NCI-H187 treated with DMSO at 0.1 percent for 48 hours (cell line): ENCODE results near the gene ARHGEF2.

Experiments
- DNase-seq: peaks from one replicate; lab custom pipeline; 2025; lab: John Stamatoyannopoulos, UW

Gene ARHGEF2

GRCh38 chr1:155978325-155978972, at the start of gene ARHGEF2:
Gene ARHGEF2, minus strand, starts transcription at chr1:155978547. Its CDS starts 120 bp downstream, at chr1:155978427.
- DNase-seq = no peak

- no peak for DNase-seq
These were observed 48.2 kb upstream of the ARHGEF2 start for GRCh38 chr1:156026588-156026987.

GRCh38 chr1:156025876-156026275, 47.5 kb upstream of the ARHGEF2 start:
- no peak for DNase-seq

- no peak for DNase-seq
These were observed 46.5 kb upstream of the ARHGEF2 start for GRCh38 chr1:156024801-156025200.

GRCh38 chr1:156021954-156022353, 43.6 kb upstream of the ARHGEF2 start:
- no peak for DNase-seq

GRCh38 chr1:156021093-156021428, 42.7 kb upstream of the ARHGEF2 start:
- DNase-seq = no peak

- DNase-seq = peak; percentile 96
These were observed 42.1 kb upstream of the ARHGEF2 start, which contains the start of gene SSR2 for GRCh38 chr1:156020293-156021092. Gene SSR2, minus strand, starts transcription at chr1:156020951. Its CDS starts 784 bp downstream, at chr1:156020167.

- DNase-seq = no peak
These were observed 41.6 kb upstream of the ARHGEF2 start for GRCh38 chr1:156019946-156020292.

- DNase-seq = no peak
These were observed 36.5 kb upstream of the ARHGEF2 start for GRCh38 chr1:156014829-156015228.

GRCh38 chr1:156012051-156012817, 33.9 kb upstream of the ARHGEF2 start:
- no peak for DNase-seq

GRCh38 chr1:156009404-156009803, 31.1 kb upstream of the ARHGEF2 start:
- DNase-seq = no peak

GRCh38 chr1:156006666-156007376, 28.5 kb upstream of the ARHGEF2 start:
- DNase-seq = no peak

GRCh38 chr1:156004843-156005584, 26.7 kb upstream of the ARHGEF2 start:
- no peak for DNase-seq

- no peak for DNase-seq
These were observed 25.5 kb upstream of the ARHGEF2 start for GRCh38 chr1:156003923-156004188.

- no peak for DNase-seq
These were observed 24.0 kb upstream of the ARHGEF2 start for GRCh38 chr1:156002188-156002911.

- no peak for DNase-seq
These were observed 23.4 kb upstream of the ARHGEF2 start for GRCh38 chr1:156001662-156002171.

- DNase-seq = no peak
These were observed 22.8 kb upstream of the ARHGEF2 start for GRCh38 chr1:156001021-156001661.

- no peak for DNase-seq
These were observed 21.6 kb upstream of the ARHGEF2 start for GRCh38 chr1:155999964-156000363.

- no peak for DNase-seq
These were observed 17.8 kb upstream of the ARHGEF2 start for GRCh38 chr1:155996166-155996565.

GRCh38 chr1:155993595-155993994, 15.2 kb upstream of the ARHGEF2 start:
- DNase-seq = no peak
